Uterus (tissue), 2 donors: Measurements from ENCODE around the gene SP6.

ENCODE experiments used
- POLR2A ChIP-seq, 2 donors: fragments of 450-650 bp; IDR thresholded peaks; one replicate each; pipeline ENCODE4 v1.6.1; 2016; ENCODE audit warnings: antibody characterized with exemption in 2 of 2, mild to moderate bottlenecking in 1 of 2, moderate library complexity in 1 of 2
- TF ChIP-seq, protein P1 (sequence below), 4 experiments: fragments of 200-600 bp in 2 of 4; fragments of 450-650 bp in 2 of 4; sonication (generic) in 2 of 4; IDR thresholded peaks; one replicate each; pipeline ENCODE4 v1.5.1; 2016 to 2019; ENCODE audit warnings: antibody characterized with exemption in 4 of 4, mild to moderate bottlenecking in 2 of 4, moderate library complexity in 1 of 4

DNA sequence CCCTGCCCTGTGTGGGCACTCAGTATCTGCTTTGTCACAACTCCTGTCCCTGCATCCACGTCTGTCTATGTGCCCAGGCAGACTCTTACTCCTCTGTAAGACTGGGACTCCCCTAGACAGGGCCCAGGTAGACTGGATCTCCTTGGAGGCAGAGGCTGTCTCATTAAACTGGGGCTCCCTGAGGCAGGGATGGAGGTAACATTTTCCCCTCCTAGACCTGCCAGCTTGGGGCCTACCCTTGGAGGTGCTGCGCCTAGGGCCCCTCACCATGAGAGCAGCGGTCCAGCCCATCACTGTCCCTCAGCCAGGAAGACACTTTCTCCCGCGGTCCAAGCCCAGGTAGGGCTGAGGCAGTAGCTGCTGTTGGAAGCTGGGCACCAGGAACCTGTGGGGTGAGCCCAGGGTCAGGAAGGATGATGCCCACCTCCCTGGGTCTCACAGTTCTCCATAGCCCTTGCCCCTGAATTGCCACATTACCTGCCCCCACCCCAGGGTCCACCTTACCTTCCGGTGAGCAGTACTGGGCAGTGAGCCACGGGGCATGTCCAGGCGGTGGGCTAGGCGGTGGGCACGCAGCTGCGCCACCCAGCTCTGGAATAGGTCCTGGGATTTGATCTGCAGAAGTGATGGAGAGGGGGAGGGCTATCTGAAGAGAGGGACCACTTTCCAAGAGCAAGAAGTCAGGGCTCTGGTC, 32.8 kb downstream of the SP6 start:
- TF ChIP-seq, protein P1, sequence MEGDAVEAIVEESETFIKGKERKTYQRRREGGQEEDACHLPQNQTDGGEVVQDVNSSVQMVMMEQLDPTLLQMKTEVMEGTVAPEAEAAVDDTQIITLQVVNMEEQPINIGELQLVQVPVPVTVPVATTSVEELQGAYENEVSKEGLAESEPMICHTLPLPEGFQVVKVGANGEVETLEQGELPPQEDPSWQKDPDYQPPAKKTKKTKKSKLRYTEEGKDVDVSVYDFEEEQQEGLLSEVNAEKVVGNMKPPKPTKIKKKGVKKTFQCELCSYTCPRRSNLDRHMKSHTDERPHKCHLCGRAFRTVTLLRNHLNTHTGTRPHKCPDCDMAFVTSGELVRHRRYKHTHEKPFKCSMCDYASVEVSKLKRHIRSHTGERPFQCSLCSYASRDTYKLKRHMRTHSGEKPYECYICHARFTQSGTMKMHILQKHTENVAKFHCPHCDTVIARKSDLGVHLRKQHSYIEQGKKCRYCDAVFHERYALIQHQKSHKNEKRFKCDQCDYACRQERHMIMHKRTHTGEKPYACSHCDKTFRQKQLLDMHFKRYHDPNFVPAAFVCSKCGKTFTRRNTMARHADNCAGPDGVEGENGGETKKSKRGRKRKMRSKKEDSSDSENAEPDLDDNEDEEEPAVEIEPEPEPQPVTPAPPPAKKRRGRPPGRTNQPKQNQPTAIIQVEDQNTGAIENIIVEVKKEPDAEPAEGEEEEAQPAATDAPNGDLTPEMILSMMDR (IDR thresholded peaks at IDR 0.05), result no peak
- no peak for TF ChIP-seq POLR2A (IDR thresholded peaks at IDR 0.05)
